ENCODE results near the gene TMEM150A.

The TMEM150A gene

DNA sequence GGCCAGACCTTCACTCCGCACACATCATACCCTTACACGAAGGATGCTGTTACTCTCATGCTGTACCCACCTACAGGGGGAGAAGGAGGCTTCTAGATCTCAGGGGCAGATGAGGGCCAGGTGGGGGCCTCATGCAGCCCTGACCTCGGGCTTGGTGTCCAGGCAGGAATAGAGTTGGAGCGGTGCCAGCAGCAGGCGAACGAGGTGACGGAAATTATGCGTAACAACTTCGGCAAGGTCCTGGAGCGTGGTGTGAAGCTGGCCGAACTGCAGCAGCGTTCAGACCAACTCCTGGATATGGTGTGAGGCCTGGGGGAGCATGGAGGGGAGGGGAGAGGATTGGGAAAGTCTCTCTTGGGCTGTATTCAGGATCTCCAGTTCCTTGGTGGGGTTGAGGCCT lies 10.9 kb downstream of the TMEM150A start:
- no peak for DNase-seq
- ATAC-seq, result no peak
- no peak overlapping the region for H3K27ac Mint-ChIP-seq
- peaks cover 5% of the 10 kb centered on the region for H3K36me3 Mint-ChIP-seq (ENCODE audit: low read depth)
- no peaks in the 10 kb centered on the region for H3K27me3 Mint-ChIP-seq
- no peak overlapping the region for H3K4me3 Mint-ChIP-seq
- no peaks in the 10 kb centered on the region for H3K9me3 Mint-ChIP-seq
- peaks cover 40% of the 10 kb centered on the region for H3K4me1 Mint-ChIP-seq

DNA sequence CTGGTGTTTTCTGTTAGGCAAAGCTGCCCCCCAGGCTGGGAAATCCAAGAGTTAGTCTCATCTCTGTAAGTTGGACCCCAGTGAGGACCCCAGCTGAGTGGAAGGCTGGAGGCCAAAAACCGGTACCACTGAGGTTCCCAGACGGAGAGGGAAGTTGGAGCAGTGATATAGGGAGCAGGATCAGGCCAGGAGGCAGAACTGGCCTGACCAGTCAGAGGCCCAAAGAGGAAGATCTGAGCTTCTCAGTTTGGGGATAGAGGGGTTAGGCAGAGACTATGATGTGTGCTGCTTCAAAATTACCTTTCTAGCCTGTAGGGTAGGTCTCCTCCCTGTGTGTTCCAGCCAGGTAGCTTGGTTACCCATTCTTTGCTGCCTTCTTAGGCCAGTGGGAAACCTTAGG lies 11.5 kb downstream of the TMEM150A start:
- H3K27me3 Mint-ChIP-seq, result no peaks in the 10 kb centered on the region
- H3K4me3 Mint-ChIP-seq, result no peak overlapping the region
- no peak for ATAC-seq
- peaks cover 5% of the 10 kb centered on the region for H3K36me3 Mint-ChIP-seq (ENCODE audit: low read depth)
- no peak overlapping the region for H3K27ac Mint-ChIP-seq
- H3K9me3 Mint-ChIP-seq, result no peaks in the 10 kb centered on the region
- peaks cover 36% of the 10 kb centered on the region for H3K4me1 Mint-ChIP-seq
- DNase-seq, result no peak

DNA sequence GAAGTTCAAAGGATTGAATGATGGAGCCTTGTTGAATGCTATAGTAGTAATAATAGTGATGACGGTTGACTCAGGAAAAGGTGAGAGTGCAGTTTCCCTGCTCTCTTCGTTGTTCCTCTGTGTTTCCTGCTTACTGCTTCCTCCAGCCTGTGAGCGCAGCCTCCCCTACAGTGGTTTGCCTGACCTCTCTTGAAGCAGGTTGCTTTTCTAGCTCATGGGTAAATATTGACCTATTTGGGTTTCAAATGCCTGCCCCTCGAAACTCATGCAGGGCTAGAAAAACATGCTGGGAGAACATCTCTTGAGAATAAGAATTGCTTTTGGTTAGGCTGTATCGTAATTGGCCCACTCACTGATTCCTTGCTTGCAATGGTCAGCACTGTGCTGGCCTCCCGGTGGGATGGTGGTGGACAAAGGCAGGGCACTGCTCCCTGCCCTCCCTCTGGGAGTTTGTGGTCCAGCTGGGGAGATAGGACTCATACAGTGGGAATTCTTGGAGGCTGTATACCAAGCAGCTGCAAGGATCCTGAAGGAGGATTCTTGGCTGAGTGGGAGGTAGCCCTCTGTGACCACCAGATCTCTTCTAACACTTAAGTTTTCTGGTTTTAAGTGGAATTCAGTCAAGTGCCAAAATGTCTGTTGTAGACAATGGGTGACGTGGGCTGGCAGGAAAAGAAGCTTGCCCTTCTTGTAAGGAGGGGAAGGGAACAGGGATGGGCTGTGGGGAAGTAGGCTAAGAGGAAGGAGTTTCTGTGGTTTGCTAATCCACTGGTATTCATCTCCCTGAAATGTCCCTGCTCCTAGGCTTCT lies 12.3 kb downstream of the TMEM150A start:
- Mint-ChIP-seq H3K9me3 (no peaks in the 10 kb centered on the region), H3K4me3 (no peak overlapping the region), H3K36me3 (ENCODE audit: low read depth) (no peaks in the 10 kb centered on the region), H3K27ac (no peak overlapping the region), H3K4me1 (peaks cover 36% of the 10 kb centered on the region), H3K27me3 (no peaks in the 10 kb centered on the region)
- no peak for DNase-seq
- ATAC-seq, result no peak

DNA sequence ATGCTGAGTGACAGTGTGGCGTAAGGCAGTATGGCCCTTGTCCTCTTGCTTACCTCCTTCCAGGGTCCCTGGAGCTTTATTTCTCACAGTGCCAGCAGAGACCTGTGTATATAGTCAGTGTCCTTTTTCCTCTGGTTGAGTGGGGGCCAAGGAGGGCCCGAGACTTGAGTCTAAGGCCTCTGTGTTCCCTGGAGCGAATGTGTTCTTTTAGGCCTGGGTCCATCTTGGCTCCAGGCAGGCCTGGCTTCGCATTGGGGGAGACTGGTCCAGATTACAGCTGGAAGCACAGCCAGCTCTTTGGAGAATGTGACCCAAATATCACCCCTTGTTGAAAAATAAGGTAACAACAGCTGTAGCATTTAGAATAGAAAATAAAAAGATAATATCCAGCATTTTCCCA lies 13.3 kb downstream of the TMEM150A start:
- no peak for ATAC-seq
- peaks cover 30% of the 10 kb centered on the region for H3K4me1 Mint-ChIP-seq
- H3K27ac Mint-ChIP-seq, result no peak overlapping the region
- H3K9me3 Mint-ChIP-seq, result no peaks in the 10 kb centered on the region
- H3K4me3 Mint-ChIP-seq, result no peak overlapping the region
- H3K36me3 Mint-ChIP-seq (ENCODE audit: low read depth), result no peaks in the 10 kb centered on the region
- no peaks in the 10 kb centered on the region for H3K27me3 Mint-ChIP-seq
- DNase-seq, result no peak

DNA sequence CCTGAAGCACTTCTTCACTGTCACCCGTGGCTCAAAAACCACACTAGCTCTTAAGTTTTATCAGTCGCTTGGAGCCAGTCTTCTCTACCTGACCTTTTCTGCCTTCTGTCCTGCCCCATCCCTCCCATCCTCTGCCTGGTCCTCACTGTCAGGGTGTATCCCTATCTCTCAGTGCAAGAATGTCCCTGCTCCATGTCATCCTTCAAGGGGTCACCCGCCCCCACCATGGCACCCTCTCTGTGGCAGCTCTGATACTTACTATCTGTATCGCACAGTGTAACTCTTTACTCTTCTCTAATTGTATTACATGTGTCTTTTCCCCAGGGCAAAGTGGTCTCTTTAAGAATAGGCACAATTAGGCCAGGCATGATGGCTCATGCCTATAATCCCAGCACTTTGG lies 13.9 kb downstream of the TMEM150A start:
- peaks cover 31% of the 10 kb centered on the region for H3K4me1 Mint-ChIP-seq
- H3K9me3 Mint-ChIP-seq, result no peaks in the 10 kb centered on the region
- H3K27me3 Mint-ChIP-seq, result no peaks in the 10 kb centered on the region
- no peak for DNase-seq
- peaks cover under 1% of the 10 kb centered on the region for H3K36me3 Mint-ChIP-seq (ENCODE audit: low read depth)
- H3K27ac Mint-ChIP-seq, result no peak overlapping the region
- no peak overlapping the region for H3K4me3 Mint-ChIP-seq
- ATAC-seq, result no peak

DNA sequence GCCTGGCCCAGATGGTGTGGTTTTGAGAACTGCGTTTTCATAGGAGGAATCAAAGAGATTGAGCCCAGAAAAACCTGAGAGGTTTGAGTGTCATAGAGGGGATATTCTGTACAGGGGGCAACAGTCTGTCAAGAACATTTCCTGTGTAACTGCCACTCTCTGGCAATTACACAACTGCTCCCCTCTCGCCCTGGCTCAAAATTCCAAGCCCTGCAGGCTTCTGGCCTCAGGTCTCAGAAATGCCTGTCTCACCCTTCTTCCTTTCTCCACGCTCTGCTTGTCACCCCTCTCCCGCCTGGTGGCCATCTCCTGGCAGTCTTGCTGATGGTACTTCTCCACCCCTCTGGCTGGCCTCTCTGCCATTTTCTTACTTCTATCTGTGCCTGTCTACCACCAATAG lies 14.3 kb downstream of the TMEM150A start:
- Mint-ChIP-seq H3K27me3 (no peaks in the 10 kb centered on the region), H3K27ac (no peak overlapping the region), H3K4me3 (no peak overlapping the region), H3K4me1 (peaks cover 35% of the 10 kb centered on the region), H3K36me3 (ENCODE audit: low read depth) (peaks cover 3% of the 10 kb centered on the region), H3K9me3 (no peaks in the 10 kb centered on the region)
- ATAC-seq, result no peak
- no peak for DNase-seq

DNA sequence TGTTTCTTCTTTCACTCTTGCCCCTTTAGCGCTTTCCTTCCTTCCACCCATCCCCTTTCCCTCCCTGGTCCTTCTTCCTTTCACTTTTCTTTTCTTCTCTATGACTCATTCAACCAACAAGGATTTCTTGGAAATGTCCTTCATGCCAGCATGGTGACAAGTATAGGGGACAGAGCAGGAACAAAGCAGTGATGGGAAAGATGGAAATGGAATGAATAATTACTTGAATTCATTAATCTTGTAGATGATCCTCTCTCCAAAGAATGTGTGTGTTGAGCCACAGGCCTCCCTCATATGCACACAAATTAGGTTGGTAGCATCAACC lies 16.8 kb downstream of the TMEM150A start:
- Mint-ChIP-seq H3K4me1 (peaks cover 43% of the 10 kb centered on the region), H3K27ac (peak overlapping the region; percentile 90), H3K4me3 (peak overlapping the region; percentile 84), H3K36me3 (ENCODE audit: low read depth) (peaks cover 7% of the 10 kb centered on the region), H3K27me3 (no peaks in the 10 kb centered on the region), H3K9me3 (no peaks in the 10 kb centered on the region)
- DNase-seq (no peak), ATAC-seq (no peak)

DNA sequence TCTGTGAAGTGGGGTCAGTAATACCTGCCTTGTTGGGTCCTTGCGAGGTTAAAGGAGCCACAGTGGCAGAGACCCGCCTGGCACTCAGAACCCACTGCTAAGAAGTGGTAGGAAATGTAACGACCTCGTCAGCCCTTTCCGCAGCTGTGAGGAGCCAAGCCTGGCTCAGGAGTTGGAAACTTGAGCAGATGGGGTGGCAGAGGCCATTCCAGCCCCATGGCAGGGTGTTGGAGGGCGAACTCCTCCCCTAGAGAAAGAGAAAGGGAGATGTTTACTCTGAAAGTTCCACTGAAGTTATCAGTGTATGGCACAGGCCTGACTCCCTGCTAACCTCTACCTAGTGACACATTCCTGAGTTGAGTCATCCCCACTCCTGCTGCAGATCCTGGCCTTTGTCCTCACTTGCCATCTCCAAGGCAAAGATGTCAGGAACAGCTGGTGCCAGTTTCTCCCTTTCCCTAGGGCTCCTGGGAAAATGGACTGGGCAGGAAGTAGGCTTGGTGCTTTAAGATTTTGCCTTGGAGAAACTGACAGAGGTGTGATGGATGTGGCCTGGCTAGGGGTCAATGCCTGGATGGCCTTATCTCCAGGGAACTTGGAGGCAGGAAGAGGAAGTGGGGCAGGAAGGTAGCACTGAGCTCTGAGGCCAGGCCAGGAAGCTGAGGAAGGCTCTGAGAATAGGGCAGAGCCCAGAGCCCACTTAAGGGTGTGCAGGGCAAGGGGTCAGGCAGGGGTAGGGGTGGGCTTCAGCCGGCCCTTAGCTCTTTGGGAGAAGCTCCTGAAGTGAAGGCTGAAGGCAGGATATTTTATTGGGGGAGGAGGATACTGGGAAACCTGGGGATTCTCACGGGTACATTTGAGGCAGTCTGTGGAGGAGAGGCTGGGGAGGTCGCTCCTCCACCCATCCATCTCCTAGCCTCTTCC lies 17.4 kb downstream of the TMEM150A start:
- H3K4me1 Mint-ChIP-seq, result peaks cover 41% of the 10 kb centered on the region
- peak overlapping the region; percentile 90 for H3K27ac Mint-ChIP-seq
- no peaks in the 10 kb centered on the region for H3K9me3 Mint-ChIP-seq
- DNase-seq, result peak; percentile 22
- peak; percentile 78 for ATAC-seq
- peaks cover 7% of the 10 kb centered on the region for H3K36me3 Mint-ChIP-seq (ENCODE audit: low read depth)
- H3K4me3 Mint-ChIP-seq, result peak overlapping the region; percentile 84
- no peaks in the 10 kb centered on the region for H3K27me3 Mint-ChIP-seq

DNA sequence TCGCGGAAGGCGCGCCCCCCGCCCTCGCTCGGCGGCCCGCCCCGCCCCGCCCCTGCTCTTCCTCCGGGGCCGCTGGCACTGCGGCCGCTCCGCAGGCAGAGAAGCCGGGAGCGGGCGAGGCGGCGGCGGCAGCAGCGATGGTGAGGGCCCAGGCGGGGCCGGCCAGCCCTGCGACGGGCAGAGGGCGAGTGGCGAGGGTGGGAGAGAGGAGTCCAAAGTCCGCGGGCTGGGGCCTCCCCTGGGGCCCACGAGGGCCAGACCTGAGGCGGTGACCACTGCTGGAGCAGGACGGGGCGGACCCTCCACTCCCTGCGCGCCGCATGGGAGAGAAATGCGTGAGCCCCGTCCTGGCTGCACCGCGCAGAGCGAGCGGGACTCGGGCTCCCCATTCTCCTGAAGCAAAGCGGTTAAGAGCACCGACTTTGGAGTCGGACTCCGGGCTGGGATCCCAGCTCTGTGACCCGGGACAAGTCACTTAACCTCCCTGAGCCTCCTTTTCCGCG lies 18.1 kb downstream of the TMEM150A start, which contains the start of gene VAMP5:
Gene VAMP5, plus strand, starts transcription at position 78 of the 503 bp plus-strand sequence. Its CDS starts 60 bp downstream, at position 138.
- no peaks in the 10 kb centered on the region for H3K27me3 Mint-ChIP-seq
- H3K9me3 Mint-ChIP-seq, result no peaks in the 10 kb centered on the region
- H3K4me3 Mint-ChIP-seq, result peak within 1 kb of the TSS; percentile 84
- ATAC-seq (peak; percentile 37), DNase-seq (peak; percentile 52)
- peaks cover 7% of the 10 kb centered on the region for H3K36me3 Mint-ChIP-seq (ENCODE audit: low read depth)
- peaks cover 44% of the 10 kb centered on the region for H3K4me1 Mint-ChIP-seq
- peak within 1 kb of the TSS; percentile 90 for H3K27ac Mint-ChIP-seq

DNA sequence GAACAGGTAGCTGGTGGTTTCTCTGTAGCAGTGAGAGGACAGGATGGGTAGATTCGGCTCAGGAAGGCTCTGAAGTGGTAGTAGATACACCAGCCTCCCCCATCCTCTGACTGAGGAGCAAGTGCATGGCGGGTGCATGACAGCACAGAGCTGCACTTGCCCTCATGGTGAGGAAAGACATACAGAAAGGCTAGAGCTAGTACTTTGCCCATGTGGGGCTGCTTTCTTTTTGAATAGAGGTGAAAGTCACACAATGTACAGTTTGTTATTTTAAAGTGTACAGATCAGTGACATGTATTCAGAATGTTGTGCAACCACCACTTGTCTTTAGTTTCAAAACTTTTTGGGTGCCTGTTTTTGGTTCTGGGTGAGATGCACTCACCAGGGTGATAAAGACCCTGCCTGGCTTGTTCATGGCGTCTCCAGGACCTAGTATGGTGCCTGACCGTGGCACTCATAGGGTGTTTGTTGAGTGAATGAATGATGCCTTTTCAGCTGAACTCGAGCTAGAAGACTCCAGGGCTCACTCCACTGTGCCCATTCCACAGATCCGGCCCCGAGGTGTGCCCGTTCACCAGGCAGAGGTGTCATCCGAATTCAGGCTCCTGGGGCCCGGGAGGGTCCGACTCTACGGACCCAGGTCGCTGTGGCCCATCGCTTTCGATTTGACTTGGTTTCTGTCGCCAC lies 18.7 kb downstream of the TMEM150A start:
- peaks cover 9% of the 10 kb centered on the region for H3K36me3 Mint-ChIP-seq (ENCODE audit: low read depth)
- H3K27me3 Mint-ChIP-seq, result no peaks in the 10 kb centered on the region
- ATAC-seq (peak; percentile 1), DNase-seq (no peak)
- no peaks in the 10 kb centered on the region for H3K9me3 Mint-ChIP-seq
- H3K27ac Mint-ChIP-seq, result peak overlapping the region; percentile 87
- peaks cover 50% of the 10 kb centered on the region for H3K4me1 Mint-ChIP-seq
- H3K4me3 Mint-ChIP-seq, result peak overlapping the region; percentile 84

DNA sequence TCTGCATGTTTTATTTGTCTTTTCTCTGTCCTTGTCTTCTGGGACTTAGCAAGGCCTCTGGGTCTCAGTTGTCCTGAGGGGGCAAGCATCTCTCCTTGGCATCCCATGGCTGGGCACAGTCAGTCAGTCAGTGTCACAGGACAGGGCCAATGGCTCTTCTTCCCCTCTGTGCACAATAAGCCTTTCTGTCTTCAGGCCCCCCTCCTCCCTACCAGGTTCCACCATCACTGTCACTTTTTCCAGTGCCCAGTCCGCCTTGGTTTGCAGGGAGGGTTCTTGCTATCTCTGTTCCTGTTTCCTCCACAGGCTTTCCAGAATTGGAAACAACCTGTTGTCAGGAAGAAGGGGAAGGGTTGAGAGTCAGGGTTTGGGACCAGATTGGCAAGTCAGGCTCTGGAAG lies 20.0 kb downstream of the TMEM150A start:
- ATAC-seq (no peak), DNase-seq (no peak)
- H3K9me3 Mint-ChIP-seq, result no peaks in the 10 kb centered on the region
- H3K36me3 Mint-ChIP-seq (ENCODE audit: low read depth), result peaks cover 9% of the 10 kb centered on the region
- no peaks in the 10 kb centered on the region for H3K27me3 Mint-ChIP-seq
- no peak overlapping the region for H3K4me3 Mint-ChIP-seq
- H3K4me1 Mint-ChIP-seq, result peaks cover 47% of the 10 kb centered on the region
- H3K27ac Mint-ChIP-seq, result peak overlapping the region; percentile 29

DNA sequence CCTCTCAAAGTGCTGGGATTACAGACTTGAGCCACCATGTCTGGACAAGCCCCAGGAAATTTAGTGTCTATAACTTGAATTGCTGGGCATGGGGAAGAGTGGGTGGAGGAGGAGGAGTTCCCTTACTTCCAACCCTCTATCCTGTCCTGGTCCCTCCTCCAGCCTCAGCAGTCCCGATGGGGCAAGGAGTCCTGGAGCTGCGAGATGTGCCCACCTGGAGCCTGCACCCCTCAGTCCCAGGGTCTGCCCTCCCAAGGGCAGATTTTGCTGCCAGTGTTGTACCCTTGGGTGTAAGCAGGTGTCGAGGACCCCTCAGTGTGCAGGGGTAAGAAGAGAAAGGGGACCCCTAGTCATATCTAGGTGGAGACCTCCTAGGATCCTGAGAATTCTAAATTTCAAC lies 22.3 kb downstream of the TMEM150A start:
- Mint-ChIP-seq H3K27me3 (no peaks in the 10 kb centered on the region), H3K27ac (no peak overlapping the region), H3K9me3 (no peaks in the 10 kb centered on the region), H3K4me1 (peaks cover 41% of the 10 kb centered on the region), H3K4me3 (no peak overlapping the region), H3K36me3 (ENCODE audit: low read depth) (peaks cover 9% of the 10 kb centered on the region)
- DNase-seq (no peak), ATAC-seq (no peak)

DNA sequence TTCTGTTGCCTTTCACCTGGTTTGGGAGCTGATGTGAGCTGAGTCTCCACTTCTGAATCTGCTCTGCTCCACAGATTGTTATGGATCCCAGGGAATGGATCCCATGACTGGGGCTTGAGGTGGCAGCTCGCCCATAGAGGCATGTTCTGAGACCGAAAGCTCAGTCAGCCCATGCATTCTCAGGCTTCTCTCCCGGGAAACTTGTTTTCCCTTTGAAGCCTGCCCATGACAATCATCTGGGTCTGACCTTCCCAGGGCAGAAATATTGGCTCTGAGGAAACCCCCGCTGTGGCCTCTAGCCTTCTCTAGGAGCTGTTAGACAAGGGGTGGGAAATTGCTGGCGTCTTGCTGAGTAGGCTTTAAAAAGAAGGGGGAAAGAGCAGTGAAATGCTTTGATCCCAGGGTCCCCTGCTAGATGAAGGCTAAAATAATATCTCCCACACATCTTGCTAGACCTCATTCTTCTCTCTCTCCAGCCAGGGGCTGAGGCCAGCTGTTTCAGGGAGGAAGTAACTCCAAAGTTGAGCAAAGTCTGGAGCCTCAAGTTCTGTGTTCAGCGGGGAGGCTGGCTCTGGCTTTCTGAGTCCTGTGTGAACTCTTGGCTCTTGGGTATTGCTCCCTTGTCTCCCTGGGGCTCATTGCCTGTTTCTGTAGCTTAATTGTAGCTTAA lies 23.1 kb downstream of the TMEM150A start:
- Mint-ChIP-seq H3K27me3 (no peaks in the 10 kb centered on the region), H3K9me3 (no peaks in the 10 kb centered on the region), H3K4me3 (peak overlapping the region; percentile 94), H3K36me3 (ENCODE audit: low read depth) (peaks cover 9% of the 10 kb centered on the region), H3K4me1 (peaks cover 36% of the 10 kb centered on the region), H3K27ac (peak overlapping the region; percentile 85)
- DNase-seq, result no peak
- no peak for ATAC-seq
